Activated T-helper 9 cell treated with anti-CD3 and anti-CD28 coated beads, Interleukin-2, amount 50 U/mL, for 16 hours (primary cell): ENCODE data around the gene MRGPRE.

Experiments used
- DNase-seq: peaks from one replicate; pipeline ENCODE4 v3.0.0-alpha.2; 2020; ENCODE audit warnings: low read depth

The MRGPRE gene

GRCh38 chr11:3196161-3197043 is 35.8 kb downstream of the MRGPRE start:
- no peak for DNase-seq

GRCh38 chr11:3195251-3196160 is 36.7 kb downstream of the MRGPRE start:
- DNase-seq: no peak

- DNase-seq: no peak
These were observed 38.0 kb downstream of the MRGPRE start for GRCh38 chr11:3194016-3194816.

- no peak for DNase-seq
These were observed 38.7 kb downstream of the MRGPRE start for GRCh38 chr11:3193373-3194015.

GRCh38 chr11:3192511-3193372 is 39.5 kb downstream of the MRGPRE start:
- DNase-seq: no peak

- no peak for DNase-seq
These were observed 40.5 kb downstream of the MRGPRE start for GRCh38 chr11:3191586-3192324.

GRCh38 chr11:3190600-3190999 is 41.6 kb downstream of the MRGPRE start:
- no peak for DNase-seq

GRCh38 chr11:3189886-3190583 is 42.2 kb downstream of the MRGPRE start:
- DNase-seq: no peak

GRCh38 chr11:3189196-3189843 is 42.9 kb downstream of the MRGPRE start:
- DNase-seq: no peak

- no peak for DNase-seq
These were observed 43.6 kb downstream of the MRGPRE start for GRCh38 chr11:3188496-3189195.

- DNase-seq: no peak
These were observed 45.9 kb downstream of the MRGPRE start for GRCh38 chr11:3186166-3186953.

- no peak for DNase-seq
These were observed 47.4 kb downstream of the MRGPRE start for GRCh38 chr11:3184732-3185347.

- no peak for DNase-seq
These were observed 48.7 kb downstream of the MRGPRE start for GRCh38 chr11:3183523-3183922.

- no peak for DNase-seq
These were observed 49.8 kb downstream of the MRGPRE start for GRCh38 chr11:3182462-3182852.

GRCh38 chr11:3181725-3182461 is 50.3 kb downstream of the MRGPRE start:
- DNase-seq: no peak

- DNase-seq: no peak
These were observed 51.3 kb downstream of the MRGPRE start for GRCh38 chr11:3180869-3181268.
